ENCODE measurements around the gene EPHB2. TPM values are rescaled to one million over a fixed set of nuclear protein-coding genes. Genes with fewer than 3 reads are reported as not detected.

Gene EPHB2
- polyA plus RNA-seq, 2 of the 4 experiments (the other 2 are of a cell fraction): 13.0 to 35.3 TPM

DNA sequence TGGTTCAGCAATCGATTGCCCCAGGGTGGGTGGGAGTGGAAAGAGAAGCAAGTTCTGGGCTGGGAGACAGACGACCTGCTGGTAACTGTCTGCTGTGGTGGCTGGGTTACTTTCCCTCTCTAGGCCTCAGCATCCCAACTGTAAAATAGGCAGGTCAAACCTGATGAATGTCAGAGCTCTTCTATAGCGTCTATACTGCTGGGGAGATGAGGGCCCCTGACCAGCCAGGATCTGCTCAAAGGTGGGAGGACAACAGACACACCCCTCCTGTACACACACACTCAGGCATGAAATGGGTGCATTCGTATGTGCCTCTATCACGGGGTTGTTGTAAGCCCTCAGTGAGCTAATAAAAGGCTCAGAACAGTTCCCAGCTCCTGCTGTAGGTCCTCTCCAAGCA is 12.7 kb upstream of the EPHB2 start (continued):
- TF ChIP-seq RNF2 (IDR thresholded peaks at IDR 0.05; ENCODE audit: borderline replicate concordance, low read depth): no peak
- TF ChIP-seq ZNF302 (CRISPR knock-in tag; IDR thresholded peaks at IDR 0.05): no peak
- no peak for TF ChIP-seq EHMT2 (IDR thresholded peaks at IDR 0.05; ENCODE audit: low read depth)
- no peak for TF ChIP-seq BCL3 (IDR thresholded peaks at IDR 0.05)

- ATAC-seq (no peak), FAIRE-seq (no peak), DNase-seq (ENCODE audit: low read depth in 1 of 2, low spot score in 1 of 2) (no peak)
- H3K27ac ChIP-seq: no peak overlapping the region
- WGBS (ENCODE audit: missing lambda C conversion rate): 79% methylated on average over 12 of the region's 14 CpGs
- H3K9me3 ChIP-seq: no peaks in the 10 kb centered on the region
- H3K4me1 ChIP-seq: no peaks in the 10 kb centered on the region
- POLR2A ChIA-PET: no interaction called here
- CTCF ChIA-PET: interaction anchor here (1.2 kb wide), 1 partner anchor 25 kb away, joined by 4 read pairs; no protein-coding TSS in a partner anchor
- TF ChIP-seq KDM5A (IDR thresholded peaks at IDR 0.05): no peak
- TF ChIP-seq HOXA7 (CRISPR knock-in tag; IDR thresholded peaks at IDR 0.05): no peak
- no peak for TF ChIP-seq HOXB5 (CRISPR knock-in tag; IDR thresholded peaks at IDR 0.05)
- TF ChIP-seq, protein P1, sequence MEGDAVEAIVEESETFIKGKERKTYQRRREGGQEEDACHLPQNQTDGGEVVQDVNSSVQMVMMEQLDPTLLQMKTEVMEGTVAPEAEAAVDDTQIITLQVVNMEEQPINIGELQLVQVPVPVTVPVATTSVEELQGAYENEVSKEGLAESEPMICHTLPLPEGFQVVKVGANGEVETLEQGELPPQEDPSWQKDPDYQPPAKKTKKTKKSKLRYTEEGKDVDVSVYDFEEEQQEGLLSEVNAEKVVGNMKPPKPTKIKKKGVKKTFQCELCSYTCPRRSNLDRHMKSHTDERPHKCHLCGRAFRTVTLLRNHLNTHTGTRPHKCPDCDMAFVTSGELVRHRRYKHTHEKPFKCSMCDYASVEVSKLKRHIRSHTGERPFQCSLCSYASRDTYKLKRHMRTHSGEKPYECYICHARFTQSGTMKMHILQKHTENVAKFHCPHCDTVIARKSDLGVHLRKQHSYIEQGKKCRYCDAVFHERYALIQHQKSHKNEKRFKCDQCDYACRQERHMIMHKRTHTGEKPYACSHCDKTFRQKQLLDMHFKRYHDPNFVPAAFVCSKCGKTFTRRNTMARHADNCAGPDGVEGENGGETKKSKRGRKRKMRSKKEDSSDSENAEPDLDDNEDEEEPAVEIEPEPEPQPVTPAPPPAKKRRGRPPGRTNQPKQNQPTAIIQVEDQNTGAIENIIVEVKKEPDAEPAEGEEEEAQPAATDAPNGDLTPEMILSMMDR (IDR thresholded peaks at IDR 0.05): no peak
- TF ChIP-seq RAD21 (conservative IDR thresholded peaks at IDR 0.05 in 1 of 2, IDR thresholded peaks at IDR 0.05 in 1 of 2): no peak
- no peak for TF ChIP-seq ZFP36 (IDR thresholded peaks at IDR 0.05; ENCODE audit: borderline replicate concordance, partially characterized antibody)
- no peak for TF ChIP-seq CBX2 (IDR thresholded peaks at IDR 0.05; ENCODE audit: borderline replicate concordance, low read depth)
- TF ChIP-seq NR3C1 (IDR thresholded peaks at IDR 0.05): no peak
- no peak for TF ChIP-seq HOXB13 (CRISPR knock-in tag; IDR thresholded peaks at IDR 0.05; ENCODE audit: low read depth)
- no peak for TF ChIP-seq RFX5 (IDR thresholded peaks at IDR 0.05)
- TF ChIP-seq RARB (CRISPR knock-in tag; IDR thresholded peaks at IDR 0.05): no peak
- H3K4me2 ChIP-seq: no peak overlapping the region
- no peak overlapping the region for H3K4me3 ChIP-seq
These were observed 10.7 kb upstream of the EPHB2 start for GRCh38 chr1:22699681-22700520.

DNA sequence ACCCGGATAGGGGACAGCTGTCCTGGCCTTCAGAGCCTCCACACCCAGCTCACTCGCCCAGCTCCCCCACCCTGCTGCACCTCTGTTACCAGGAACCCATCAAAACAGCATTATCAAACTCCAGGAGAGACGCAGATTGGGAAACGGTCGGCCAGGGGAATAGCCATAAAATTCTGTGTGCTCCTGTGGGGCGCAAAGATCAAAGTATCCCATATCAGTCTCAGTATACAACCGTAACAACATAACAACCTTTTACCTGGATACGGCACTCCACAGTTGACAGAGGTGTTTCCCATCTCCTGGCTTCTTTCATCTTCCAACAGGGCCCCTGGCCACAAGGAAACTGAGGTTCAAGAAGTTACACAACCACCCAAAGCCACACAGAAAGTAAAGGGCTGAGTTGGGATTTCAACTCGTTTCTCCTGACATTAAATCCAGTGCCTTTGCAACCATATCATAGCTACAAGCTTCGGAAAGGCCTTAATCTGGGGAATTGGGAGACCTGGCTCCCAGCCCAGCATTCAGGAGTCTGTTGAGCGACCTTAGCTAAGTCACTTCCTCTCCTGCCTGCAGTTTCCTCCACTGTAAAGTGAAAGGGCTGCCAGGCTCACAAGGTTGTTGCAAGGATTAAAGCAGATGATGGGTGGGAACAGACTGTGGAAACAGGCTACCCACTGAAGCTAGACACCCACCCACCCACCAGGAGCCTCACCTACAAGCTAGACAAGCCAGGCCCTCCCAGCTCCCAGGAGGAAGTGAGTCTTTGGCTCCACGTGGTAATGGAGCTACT is 8.1 kb upstream of the EPHB2 start:
- ATAC-seq (no peak), FAIRE-seq (no peak), DNase-seq (ENCODE audit: low read depth in 1 of 2, low spot score in 1 of 2) (no peak)
- ChIA-PET CTCF (interaction anchor here (0.6 to 5.0 kb wide), 17 partner anchors 10 to 262 kb away, joined by 3 to 46 read pairs (median 4); no protein-coding TSS in a partner anchor), POLR2A (no interaction called here)
- 0 out of 6 replicates have a peak overlapping the region, but pooled peaks of 1 of the 2 experiments have one; percentile 33 for H3K27ac ChIP-seq
- no peak overlapping the region for H3K4me3 ChIP-seq
- H3K9me3 ChIP-seq: no peaks in the 10 kb centered on the region
- TF ChIP-seq MAFK (IDR thresholded peaks at IDR 0.05; ENCODE audit: partially characterized antibody) (no peak), HOXB5 (CRISPR knock-in tag; IDR thresholded peaks at IDR 0.05) (no peak), HEYL (CRISPR knock-in tag; IDR thresholded peaks at IDR 0.05) (no peak), ZNF302 (CRISPR knock-in tag; IDR thresholded peaks at IDR 0.05) (no peak), HDAC2 (IDR thresholded peaks at IDR 0.05) (no peak)
- TF ChIP-seq, protein P2, sequence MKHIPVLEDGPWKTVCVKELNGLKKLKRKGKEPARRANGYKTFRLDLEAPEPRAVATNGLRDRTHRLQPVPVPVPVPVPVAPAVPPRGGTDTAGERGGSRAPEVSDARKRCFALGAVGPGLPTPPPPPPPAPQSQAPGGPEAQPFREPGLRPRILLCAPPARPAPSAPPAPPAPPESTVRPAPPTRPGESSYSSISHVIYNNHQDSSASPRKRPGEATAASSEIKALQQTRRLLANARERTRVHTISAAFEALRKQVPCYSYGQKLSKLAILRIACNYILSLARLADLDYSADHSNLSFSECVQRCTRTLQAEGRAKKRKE (CRISPR knock-in tag; IDR thresholded peaks at IDR 0.05; ENCODE audit: low read depth): no peak
- TF ChIP-seq, protein P3, sequence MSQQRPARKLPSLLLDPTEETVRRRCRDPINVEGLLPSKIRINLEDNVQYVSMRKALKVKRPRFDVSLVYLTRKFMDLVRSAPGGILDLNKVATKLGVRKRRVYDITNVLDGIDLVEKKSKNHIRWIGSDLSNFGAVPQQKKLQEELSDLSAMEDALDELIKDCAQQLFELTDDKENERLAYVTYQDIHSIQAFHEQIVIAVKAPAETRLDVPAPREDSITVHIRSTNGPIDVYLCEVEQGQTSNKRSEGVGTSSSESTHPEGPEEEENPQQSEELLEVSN (IDR thresholded peaks at IDR 0.05; ENCODE audit: borderline replicate concordance, low read depth): no peak
- H3K4me2 ChIP-seq: no peak overlapping the region
- H3K4me1 ChIP-seq: no peaks in the 10 kb centered on the region
- 67% methylated on average over 12 of the region's 12 CpGs for WGBS (ENCODE audit: missing lambda C conversion rate)
